SH-SY5Y (cell line): ENCODE measurements around the gene GNAI2.

Experiments
- GATA2 ChIP-seq: IDR thresholded peaks from 2 replicates; pipeline ENCODE4 v1.6.1; 2011; ENCODE audit warnings: mild to moderate bottlenecking, low read depth, low read length
- GATA3 ChIP-seq: IDR thresholded peaks from 2 replicates; pipeline ENCODE4 v1.6.1; 2011; ENCODE audit warnings: low read depth, mild to moderate bottlenecking, low read length, moderate library complexity

- TF ChIP-seq GATA3 (no peak), GATA2 (no peak)
Observed at GRCh38 chr3:50218448-50218847, 17.6 kb upstream of the GNAI2 start.
